22Rv1 (cell line): ENCODE results near the gene MED26.

Experiments used
- H3K27ac ChIP-seq: fragments of 450-650 bp; 2 replicates; pipeline ENCODE4 v1.5.1; 2017
- ZFX ChIP-seq: fragments of 450-650 bp; IDR thresholded peaks from 2 replicates; pipeline ENCODE4 v1.6.1; 2017; ENCODE audit warnings: antibody characterized with exemption, borderline replicate concordance
- TF ChIP-seq, protein P1 (sequence below): fragments of 450-650 bp; IDR thresholded peaks from 2 replicates; pipeline ENCODE4 v1.5.1; 2017; ENCODE audit warnings: mild to moderate bottlenecking

Gene MED26

DNA sequence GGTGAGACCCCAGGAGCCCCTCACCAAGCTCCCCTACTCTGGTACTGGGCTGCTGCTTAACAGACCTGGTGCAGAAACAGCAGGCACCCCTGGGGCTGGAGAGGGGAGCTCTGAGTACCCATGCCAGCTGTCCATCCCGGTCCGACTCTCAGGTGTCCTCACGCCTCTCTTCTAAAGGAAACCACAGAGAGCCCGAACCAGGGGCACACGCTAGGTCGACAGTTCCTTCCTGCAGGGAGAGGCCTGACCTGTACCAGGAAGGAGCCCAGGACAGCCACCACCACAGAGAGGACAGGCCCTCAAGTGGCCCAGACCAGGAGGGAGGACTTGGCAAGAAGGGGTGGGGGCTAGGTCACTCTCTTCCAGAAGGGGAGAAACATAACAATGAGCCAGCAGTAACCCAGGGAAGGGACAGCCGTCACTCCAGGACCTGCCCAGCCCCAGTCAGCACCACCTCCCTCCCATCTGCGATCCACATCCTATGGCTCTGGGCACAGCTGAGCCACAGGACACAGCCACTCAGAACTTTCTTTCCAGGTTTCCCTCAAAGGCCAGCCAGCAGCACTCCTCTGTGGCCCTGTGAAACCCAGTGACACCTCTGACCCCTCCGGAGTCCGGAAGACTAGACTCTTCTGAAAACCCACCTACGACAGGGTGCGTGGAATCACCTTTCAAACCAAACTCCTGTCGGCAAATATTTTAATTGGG, 42.8 kb downstream of the MED26 start:
- TF ChIP-seq ZFX: no peak
- TF ChIP-seq, protein P1, sequence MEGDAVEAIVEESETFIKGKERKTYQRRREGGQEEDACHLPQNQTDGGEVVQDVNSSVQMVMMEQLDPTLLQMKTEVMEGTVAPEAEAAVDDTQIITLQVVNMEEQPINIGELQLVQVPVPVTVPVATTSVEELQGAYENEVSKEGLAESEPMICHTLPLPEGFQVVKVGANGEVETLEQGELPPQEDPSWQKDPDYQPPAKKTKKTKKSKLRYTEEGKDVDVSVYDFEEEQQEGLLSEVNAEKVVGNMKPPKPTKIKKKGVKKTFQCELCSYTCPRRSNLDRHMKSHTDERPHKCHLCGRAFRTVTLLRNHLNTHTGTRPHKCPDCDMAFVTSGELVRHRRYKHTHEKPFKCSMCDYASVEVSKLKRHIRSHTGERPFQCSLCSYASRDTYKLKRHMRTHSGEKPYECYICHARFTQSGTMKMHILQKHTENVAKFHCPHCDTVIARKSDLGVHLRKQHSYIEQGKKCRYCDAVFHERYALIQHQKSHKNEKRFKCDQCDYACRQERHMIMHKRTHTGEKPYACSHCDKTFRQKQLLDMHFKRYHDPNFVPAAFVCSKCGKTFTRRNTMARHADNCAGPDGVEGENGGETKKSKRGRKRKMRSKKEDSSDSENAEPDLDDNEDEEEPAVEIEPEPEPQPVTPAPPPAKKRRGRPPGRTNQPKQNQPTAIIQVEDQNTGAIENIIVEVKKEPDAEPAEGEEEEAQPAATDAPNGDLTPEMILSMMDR: no peak
- H3K27ac ChIP-seq: no peak overlapping the region

GRCh38 chr19:16584248-16585093, 43.5 kb downstream of the MED26 start:
- TF ChIP-seq, protein P1: no peak
- TF ChIP-seq ZFX: no peak
- H3K27ac ChIP-seq: no peak overlapping the region

DNA sequence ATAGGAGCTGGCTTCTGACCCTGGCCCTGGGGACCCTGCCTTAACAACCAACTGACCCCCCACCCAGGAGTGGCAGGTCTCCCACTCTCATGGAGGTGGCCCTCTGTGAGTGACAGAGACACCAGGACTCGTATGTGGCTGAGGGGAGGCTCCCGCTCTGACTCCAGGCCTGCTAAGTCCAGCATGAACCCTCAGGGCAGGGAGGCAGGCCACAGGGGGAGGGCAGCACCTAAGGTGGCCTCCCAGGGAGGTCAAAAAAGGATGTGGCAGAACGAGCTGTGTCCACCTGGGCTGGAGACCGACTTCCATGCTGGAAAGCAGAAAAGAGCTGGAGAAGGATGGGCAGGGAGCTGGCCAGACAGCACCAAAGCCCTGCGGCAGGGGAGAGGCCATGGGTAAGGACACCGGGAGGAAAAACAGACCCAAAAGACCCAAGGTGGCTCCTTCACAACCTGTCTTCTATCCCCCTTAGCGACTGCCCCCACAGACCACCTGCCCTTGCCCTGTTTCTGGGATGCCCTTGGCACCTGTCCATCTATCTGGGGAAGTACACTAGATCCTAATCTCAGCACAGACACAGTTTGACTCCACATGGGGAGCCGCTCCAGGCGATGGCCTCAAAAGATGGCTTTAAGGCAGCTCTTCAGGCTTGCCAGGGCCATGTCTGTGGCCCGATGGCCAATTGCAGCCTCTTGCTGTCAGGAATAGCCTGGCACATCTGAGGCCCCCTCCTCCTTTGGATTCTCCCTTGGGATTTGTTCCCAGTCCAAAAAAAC, 45.3 kb downstream of the MED26 start:
- H3K27ac ChIP-seq: no peak overlapping the region
- TF ChIP-seq, protein P1: no peak
- no peak for TF ChIP-seq ZFX

- H3K27ac ChIP-seq: no peak overlapping the region
- TF ChIP-seq ZFX: no peak
- TF ChIP-seq, protein P1: no peak
Observed at GRCh38 chr19:16581971-16582343, 46.0 kb downstream of the MED26 start.

GRCh38 chr19:16581145-16581970, 46.6 kb downstream of the MED26 start:
- H3K27ac ChIP-seq: no peak overlapping the region; the same call in 1 of the 2 replicates
- TF ChIP-seq ZFX: no peak
- TF ChIP-seq, protein P1: no peak

DNA sequence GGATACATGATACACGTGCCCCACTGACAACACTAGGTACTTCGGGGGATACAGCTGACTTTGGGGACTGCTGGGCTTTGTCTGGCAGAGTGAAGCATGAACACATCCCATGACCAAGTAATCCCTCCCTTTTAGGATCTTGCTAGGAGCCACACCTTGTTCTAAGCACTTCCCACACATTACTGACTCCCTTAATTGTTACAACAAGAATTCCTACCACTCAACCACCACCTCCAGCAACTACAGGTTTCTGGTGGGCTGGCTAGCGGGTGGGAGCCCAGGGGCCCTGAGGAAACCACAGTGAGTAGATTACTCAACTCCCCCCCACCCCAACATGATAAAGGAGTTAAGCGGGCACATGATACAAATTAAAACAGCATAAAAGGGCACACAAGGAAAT, 48.6 kb downstream of the MED26 start:
- H3K27ac ChIP-seq: no peak overlapping the region
- TF ChIP-seq, protein P1: no peak
- no peak for TF ChIP-seq ZFX
